Stimulated activated CD4-positive, alpha-beta T cell treated with anti-CD3 and anti-CD28 coated beads, Interleukin-12 subunit alpha, Interleukin-12 subunit beta, amount 100 ng/mL, for 4 hours (primary cell): ENCODE results near the gene GFPT2.

Source experiments
- DNase-seq: peaks from one replicate; pipeline ENCODE4 v3.0.0-alpha.2; 2020

GFPT2 gene

GRCh38 chr5:180271221-180271620 is 81.9 kb downstream of the GFPT2 start:
- no peak for DNase-seq

GRCh38 chr5:180259260-180259611 is 93.9 kb downstream of the GFPT2 start:
- no peak for DNase-seq

GRCh38 chr5:180253036-180253824 is 99.9 kb downstream of the GFPT2 start:
- DNase-seq: no peak

- no peak for DNase-seq
Observed at GRCh38 chr5:180251887-180252286, 101.2 kb downstream of the GFPT2 start.

- DNase-seq: no peak
Observed at GRCh38 chr5:180251141-180251540, 102.0 kb downstream of the GFPT2 start.
